OCI-LY1 (cell line): ENCODE data around the gene JAKMIP2.

Experiments used
- H2AFZ ChIP-seq: fragments of 200-600 bp; sonication (generic), shearing (Covaris generic); 2 replicates; pipeline ENCODE4 v1.6.0; 2014; ENCODE audit warnings: antibody characterized with exemption, mild to moderate bottlenecking, low read length
- H3F3A ChIP-seq: fragments of 200-600 bp; sonication (generic), shearing (Covaris generic); 2 replicates; pipeline ENCODE4 v1.6.0; 2014; ENCODE audit warnings: mild to moderate bottlenecking, antibody characterized with exemption, low read length, moderate library complexity; ENCODE audit not compliant: insufficient read depth
- H3K27ac ChIP-seq: fragments of 200-600 bp; sonication (generic); 2 replicates; pipeline ENCODE4 v1.5.1; 2014; ENCODE audit warnings: low read length, mixed run types, mild to moderate bottlenecking, low read depth; ENCODE audit not compliant: poor library complexity, severe bottlenecking
- H3K27me3 ChIP-seq: fragments of 200-600 bp; sonication (generic); 2 replicates; pipeline ENCODE4 v1.6.0; 2014; ENCODE audit warnings: antibody characterized with exemption, mild to moderate bottlenecking, low read length, moderate library complexity; ENCODE audit not compliant: insufficient read depth
- H3K36me3 ChIP-seq: fragments of 200-600 bp; sonication (generic); 2 replicates; pipeline ENCODE4 v1.6.1; 2014; ENCODE audit warnings: mild to moderate bottlenecking, antibody characterized with exemption, low read length, moderate library complexity, mixed read lengths; ENCODE audit not compliant: insufficient read depth
- H3K4me1 ChIP-seq: fragments of 200-600 bp; sonication (generic); 2 replicates; pipeline ENCODE4 v1.5.1; 2014; ENCODE audit warnings: mild to moderate bottlenecking, low read length, moderate library complexity; ENCODE audit not compliant: insufficient read depth, severe bottlenecking
- H3K4me2 ChIP-seq: fragments of 200-600 bp; sonication (generic), shearing (Covaris generic); 2 replicates; pipeline ENCODE4 v1.6.1; 2014; ENCODE audit warnings: low read length
- H3K4me3 ChIP-seq: fragments of 200-600 bp; sonication (generic); 2 replicates; pipeline ENCODE4 v1.5.1; 2014; ENCODE audit warnings: low read length, low read depth, mild to moderate bottlenecking, mixed read lengths; ENCODE audit not compliant: poor library complexity, severe bottlenecking
- H3K79me2 ChIP-seq: fragments of 200-600 bp; shearing (Covaris generic); 2 replicates; pipeline ENCODE4 v1.6.1; 2016; ENCODE audit warnings: mixed run types, low read length, mixed read lengths; ENCODE audit not compliant: insufficient read depth
- H3K9ac ChIP-seq: fragments of 200-600 bp; sonication (generic), shearing (Covaris generic); 2 replicates; pipeline ENCODE4 v1.6.1; 2014; ENCODE audit warnings: mild to moderate bottlenecking, low read length, mixed read lengths
- H3K9me2 ChIP-seq: fragments of 200-600 bp; sonication (generic), shearing (Covaris generic); 2 replicates; pipeline ENCODE4 v1.6.1; 2014; ENCODE audit warnings: low read depth, mild to moderate bottlenecking, low read length, mixed read lengths
- H3K9me3 ChIP-seq: fragments of 200-600 bp; shearing (Covaris generic); 2 replicates; pipeline ENCODE4 v1.6.1; 2014; ENCODE audit warnings: low read length, mixed read lengths
- H4K20me1 ChIP-seq: fragments of 200-600 bp; sonication (generic), shearing (Covaris generic); 2 replicates; pipeline ENCODE4 v1.6.0; 2016; ENCODE audit warnings: mild to moderate bottlenecking, low read length; ENCODE audit not compliant: insufficient read depth
- EZH2 ChIP-seq: fragments of 200-600 bp; sonication (generic), shearing (Covaris generic); IDR thresholded peaks from 2 replicates; pipeline ENCODE4 v1.8.0; 2017; ENCODE audit warnings: borderline replicate concordance, mixed run types, mild to moderate bottlenecking, antibody characterized with exemption, low read length, moderate library complexity, mixed read lengths
- TF ChIP-seq, protein P1 (sequence below): fragments of 200-600 bp; sonication (generic), shearing (Covaris generic); IDR thresholded peaks from 2 replicates; pipeline ENCODE4 v1.5.1; 2017; ENCODE audit warnings: mild to moderate bottlenecking, antibody characterized with exemption, low read length, moderate library complexity, mixed read lengths

Gene JAKMIP2

GRCh38 chr5:147687118-147687517 lies 95.4 kb downstream of the JAKMIP2 start:
- no peaks in the 10 kb centered on the region for H3F3A ChIP-seq
- no peak overlapping the region for H3K9ac ChIP-seq
- H4K20me1 ChIP-seq: no peaks in the 10 kb centered on the region
- no peaks in the 10 kb centered on the region for H3K4me1 ChIP-seq
- no peak overlapping the region for H3K27ac ChIP-seq
- no peak overlapping the region for H3K4me3 ChIP-seq
- no peaks in the 10 kb centered on the region for H3K79me2 ChIP-seq
- H3K9me2 ChIP-seq: no peaks in the 10 kb centered on the region
- no peak overlapping the region for H2AFZ ChIP-seq
- TF ChIP-seq EZH2: no peak
- TF ChIP-seq, protein P1, sequence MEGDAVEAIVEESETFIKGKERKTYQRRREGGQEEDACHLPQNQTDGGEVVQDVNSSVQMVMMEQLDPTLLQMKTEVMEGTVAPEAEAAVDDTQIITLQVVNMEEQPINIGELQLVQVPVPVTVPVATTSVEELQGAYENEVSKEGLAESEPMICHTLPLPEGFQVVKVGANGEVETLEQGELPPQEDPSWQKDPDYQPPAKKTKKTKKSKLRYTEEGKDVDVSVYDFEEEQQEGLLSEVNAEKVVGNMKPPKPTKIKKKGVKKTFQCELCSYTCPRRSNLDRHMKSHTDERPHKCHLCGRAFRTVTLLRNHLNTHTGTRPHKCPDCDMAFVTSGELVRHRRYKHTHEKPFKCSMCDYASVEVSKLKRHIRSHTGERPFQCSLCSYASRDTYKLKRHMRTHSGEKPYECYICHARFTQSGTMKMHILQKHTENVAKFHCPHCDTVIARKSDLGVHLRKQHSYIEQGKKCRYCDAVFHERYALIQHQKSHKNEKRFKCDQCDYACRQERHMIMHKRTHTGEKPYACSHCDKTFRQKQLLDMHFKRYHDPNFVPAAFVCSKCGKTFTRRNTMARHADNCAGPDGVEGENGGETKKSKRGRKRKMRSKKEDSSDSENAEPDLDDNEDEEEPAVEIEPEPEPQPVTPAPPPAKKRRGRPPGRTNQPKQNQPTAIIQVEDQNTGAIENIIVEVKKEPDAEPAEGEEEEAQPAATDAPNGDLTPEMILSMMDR: no peak
- H3K36me3 ChIP-seq: no peaks in the 10 kb centered on the region
- no peaks in the 10 kb centered on the region for H3K9me3 ChIP-seq
- no peak overlapping the region for H3K4me2 ChIP-seq
- no peaks in the 10 kb centered on the region for H3K27me3 ChIP-seq

- Histone ChIP-seq H3K4me3 (no peak overlapping the region), H2AFZ (no peak overlapping the region), H3K36me3 (no peaks in the 10 kb centered on the region), H4K20me1 (no peaks in the 10 kb centered on the region), H3K4me1 (no peaks in the 10 kb centered on the region), H3K79me2 (no peaks in the 10 kb centered on the region), H3K4me2 (no peak overlapping the region), H3K27ac (no peak overlapping the region), H3K9me3 (no peaks in the 10 kb centered on the region), H3K9me2 (no peaks in the 10 kb centered on the region), H3K9ac (no peak overlapping the region), H3F3A (no peaks in the 10 kb centered on the region), H3K27me3 (no peaks in the 10 kb centered on the region)
- TF ChIP-seq, protein P1: no peak
- TF ChIP-seq EZH2: no peak
Observed at GRCh38 chr5:147686421-147686820, 96.1 kb downstream of the JAKMIP2 start.

GRCh38 chr5:147685993-147686392 lies 96.5 kb downstream of the JAKMIP2 start:
- Histone ChIP-seq H3K4me3 (no peak overlapping the region), H3K79me2 (no peaks in the 10 kb centered on the region)

More at GRCh38 chr5:147685993-147686392, 96.5 kb downstream of the JAKMIP2 start:
- Histone ChIP-seq H3K27ac (no peak overlapping the region), H3K36me3 (no peaks in the 10 kb centered on the region), H3K27me3 (no peaks in the 10 kb centered on the region), H3F3A (no peaks in the 10 kb centered on the region), H4K20me1 (no peaks in the 10 kb centered on the region), H3K4me1 (no peaks in the 10 kb centered on the region), H3K9ac (no peak overlapping the region), H3K9me3 (no peaks in the 10 kb centered on the region), H2AFZ (no peak overlapping the region), H3K9me2 (no peaks in the 10 kb centered on the region), H3K4me2 (no peak overlapping the region)
- TF ChIP-seq EZH2: no peak
- TF ChIP-seq, protein P1: no peak
